Astrocyte (in vitro differentiated cells and primary cell): ENCODE data around the gene SMR3B.

Experiments
- CTCF ChIP-seq: IDR thresholded peaks from 2 replicates; pipeline ENCODE4 v1.5.1; 2011; ENCODE audit warnings: low read depth, mild to moderate bottlenecking, inconsistent platforms, low read length, moderate library complexity; ENCODE audit not compliant: insufficient read depth
- EZH2 ChIP-seq: IDR thresholded peaks from 2 replicates; pipeline ENCODE4 v1.6.1; 2012; ENCODE audit warnings: mild to moderate bottlenecking, low read length, inconsistent platforms; ENCODE audit not compliant: insufficient read depth

- TF ChIP-seq CTCF: no peak
- TF ChIP-seq EZH2: no peak
Observed at GRCh38 chr4:70364002-70364401, 18.9 kb upstream of the SMR3B start.
